Naive thymus-derived CD4-positive, alpha-beta T cell (primary cell): ENCODE results near the gene APBA1. TPM values are rescaled to one million over a fixed set of nuclear protein-coding genes. Genes with fewer than 3 reads are reported as not detected.

Experiments
- ATAC-seq: fragments of 150-1000 bp; cut with Tn5 transposase; 2 replicates; pipeline ENCODE4 v1.10.0; 2021; ENCODE audit warnings: mild to moderate bottlenecking, moderate library complexity
- CTCF ChIA-PET: fragments of 350-600 bp; sonication (Branson Sonifier 250); formaldehyde crosslinking; loops from one replicate; lab custom pipeline; 2021; ENCODE audit warnings: antibody characterized with exemption; lab: Charles Lee
- POLR2A ChIA-PET: fragments of 350-600 bp; sonication (Branson Sonifier 250); formaldehyde crosslinking; loops from one replicate; lab custom pipeline; 2021; ENCODE audit warnings: antibody characterized with exemption, inconsistent platforms; lab: Charles Lee
- DNase-seq, 9 donors: peaks; one replicate each; pipeline versions ENCODE4 v3.0.0 to v3.0.0-alpha.2; 2020 to 2022; ENCODE audit warnings: mixed read lengths in 1 of 9
- H3K27ac ChIP-seq: one replicate; pipeline ENCODE4 v1.7.0; 2013; ENCODE audit warnings: mild to moderate bottlenecking, low read depth, low read length, moderate library complexity
- H3K27me3 ChIP-seq, 2 donors: one replicate each; pipeline ENCODE4 v1.7.0; 2013; ENCODE audit warnings: low read length in 2 of 2, mild to moderate bottlenecking in 2 of 2, moderate library complexity in 2 of 2; ENCODE audit not compliant: control insufficient read depth in 2 of 2, insufficient read depth in 2 of 2
- H3K36me3 ChIP-seq, 3 experiments: 1 replicate in 2 of 3; 2 replicates in 1 of 3; pipeline ENCODE4 v1.7.0; 2013; ENCODE audit warnings: low read length in 3 of 3, mild to moderate bottlenecking in 3 of 3, moderate library complexity in 1 of 3; ENCODE audit not compliant: insufficient read depth in 3 of 3, control insufficient read depth in 2 of 3
- H3K4me1 ChIP-seq, 2 donors: one replicate each; pipeline ENCODE4 v1.7.0; 2013; ENCODE audit warnings: low read length in 2 of 2, mild to moderate bottlenecking in 2 of 2, moderate library complexity in 1 of 2; ENCODE audit not compliant: control insufficient read depth in 2 of 2, insufficient read depth in 2 of 2
- H3K4me3 ChIP-seq: 2 replicates; pipeline ENCODE4 v1.7.0; 2013; ENCODE audit warnings: mild to moderate bottlenecking, low read length
- H3K9me3 ChIP-seq, 3 experiments: 1 replicate in 2 of 3; 2 replicates in 1 of 3; pipeline ENCODE4 v1.7.0; 2013; ENCODE audit warnings: low read length in 3 of 3; ENCODE audit not compliant: control insufficient read depth in 2 of 3
- H3K27ac Mint-ChIP-seq, 9 donors: one replicate each; pipeline ENCODE4 v1.8.0; 2020 to 2022; ENCODE audit warnings: mixed read lengths in 9 of 9, mild to moderate bottlenecking in 8 of 9, moderate library complexity in 5 of 9, inconsistent platforms in 2 of 9
- H3K27me3 Mint-ChIP-seq, 5 donors: one replicate each; pipeline ENCODE4 v1.8.0; 2021 to 2022; ENCODE audit warnings: mixed read lengths in 5 of 5, mild to moderate bottlenecking in 1 of 5
- H3K36me3 Mint-ChIP-seq, 5 donors: one replicate each; pipeline ENCODE4 v1.8.0; 2020 to 2022; ENCODE audit warnings: mixed read lengths in 5 of 5, mild to moderate bottlenecking in 3 of 5, inconsistent platforms in 1 of 5
- H3K4me1 Mint-ChIP-seq, 7 donors: one replicate each; pipeline ENCODE4 v1.8.0; 2020 to 2022; ENCODE audit warnings: mixed read lengths in 7 of 7, mild to moderate bottlenecking in 3 of 7, inconsistent platforms in 1 of 7
- H3K4me3 Mint-ChIP-seq, 10 donors: one replicate each; pipeline ENCODE4 v1.8.0; 2020 to 2022; ENCODE audit warnings: mild to moderate bottlenecking in 10 of 10, mixed read lengths in 10 of 10, moderate library complexity in 6 of 10, inconsistent platforms in 2 of 10
- H3K9me3 Mint-ChIP-seq, 11 donors: one replicate each; pipeline ENCODE4 v1.8.0; 2020 to 2022; ENCODE audit warnings: mixed read lengths in 11 of 11, mild to moderate bottlenecking in 4 of 11, inconsistent platforms in 1 of 11, moderate library complexity in 1 of 11
- intact Hi-C, 2 donors: fragments of 100-400 bp; cut with micrococcal nuclease; formaldehyde crosslinking; loops; one replicate each; pipeline ENCODE4 v1.15.1; 2023
- polyA plus RNA-seq, 2 donors: library from polyadenylated mRNA; unstranded; fragments of 300-500 nt; fragmentation: Illumina TruSeq; gene quantifications; one replicate each; pipeline ENCODE4 v1.2.3, GENCODE V29; 2021
- total RNA-seq, 6 experiments: library from RNA in 5 of 6; stranded (reverse) in 5 of 6; gene quantifications; 1 replicate in 5 of 6; 2 replicates in 1 of 6; pipeline ENCODE4 v1.2.3 and lab custom pipeline; 2021 to 2026

APBA1 gene
- total and polyA plus RNA-seq, 7 experiments from 2014 or later, result 0.06 to 4.5 (median 1.4) TPM; not detected in 1

DNA sequence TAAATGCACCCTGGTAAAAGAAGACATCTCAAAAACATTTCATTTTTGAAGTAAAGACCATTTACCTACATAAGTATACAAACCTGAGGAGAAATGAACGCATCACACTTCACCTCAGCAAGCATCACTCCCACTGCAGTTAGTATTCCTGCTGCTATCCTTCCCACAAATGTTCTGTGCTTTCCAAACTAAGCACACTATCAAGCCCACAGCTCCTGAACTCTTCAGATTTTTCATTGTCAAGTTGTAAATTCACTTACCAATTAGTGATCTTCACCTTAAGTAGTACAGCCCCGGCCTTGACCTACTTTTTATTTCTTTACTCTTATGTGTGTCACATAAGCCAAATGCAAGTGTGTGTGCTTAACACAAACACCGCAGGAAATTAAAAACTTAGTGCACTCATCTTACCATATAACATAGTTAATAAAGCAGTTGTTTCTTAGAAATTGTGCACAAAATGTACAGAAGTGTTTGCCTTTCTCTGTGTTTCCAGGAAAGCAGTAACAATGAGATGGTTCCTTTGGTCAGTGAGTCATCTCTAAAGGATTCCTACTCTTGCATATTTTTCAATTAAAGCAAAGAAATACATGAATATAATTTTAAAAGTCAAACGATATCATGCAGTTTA, 169.4 kb downstream of the APBA1 start:
- H3K9me3 ChIP-seq, result no peaks in the 10 kb centered on the region
- CTCF ChIA-PET, result no interaction called here
- no peak for ATAC-seq

DNA sequence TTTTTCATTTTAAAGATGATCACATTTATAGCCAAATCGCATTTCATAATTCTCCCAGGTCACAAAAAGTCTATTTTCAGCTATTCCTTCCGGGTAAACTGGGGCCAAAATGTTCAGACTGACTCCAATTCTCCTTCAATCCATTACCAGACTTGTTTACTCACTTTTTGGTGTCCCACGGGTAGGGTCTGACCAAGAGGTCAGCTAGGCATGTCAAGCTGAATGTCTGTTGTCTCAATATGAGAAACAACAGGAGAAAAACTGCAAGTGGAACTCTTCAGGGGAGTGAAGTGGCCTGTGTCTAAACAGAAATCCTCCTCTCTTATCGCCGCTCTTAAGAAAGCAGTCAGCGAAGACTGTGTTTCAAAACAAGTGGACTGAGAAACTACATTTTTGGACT, 171.3 kb downstream of the APBA1 start:
- DNase-seq, result no peak
- ATAC-seq, result no peak
- CTCF ChIA-PET, result no interaction called here
- intact Hi-C loops, result no loop called here
- no peaks in the 10 kb centered on the region for H3K27me3 ChIP-seq
- Mint-ChIP-seq H3K4me1 (peaks cover 0 to 40% (median 0%) of the 10 kb centered on the region in 7 donors), H3K4me3 (no peak overlapping the region), H3K9me3 (peaks cover 0 to 3% (median 0%) of the 10 kb centered on the region in 11 donors), H3K36me3 (peaks cover 0 to 3% (median 0%) of the 10 kb centered on the region in 5 donors), H3K27ac (no peak overlapping the region), H3K27me3 (no peaks in the 10 kb centered on the region)
- POLR2A ChIA-PET, result no interaction called here
- H3K9me3 ChIP-seq, result no peaks in the 10 kb centered on the region
- H3K4me1 ChIP-seq, result no peaks in the 10 kb centered on the region
- H3K4me3 ChIP-seq, result no peak overlapping the region
- no peak overlapping the region for H3K27ac ChIP-seq
- no peaks in the 10 kb centered on the region for H3K36me3 ChIP-seq

More for the DNA sequence above, 169.4 kb downstream of the APBA1 start:
- Histone ChIP-seq H3K4me1 (no peaks in the 10 kb centered on the region), H3K4me3 (no peak overlapping the region), H3K27ac (no peak overlapping the region), H3K27me3 (no peaks in the 10 kb centered on the region), H3K36me3 (no peaks in the 10 kb centered on the region)
- Mint-ChIP-seq H3K27ac (peak overlapping the region in 2 of 9 donors; percentile 17 to 51), H3K9me3 (peaks cover 0 to 3% (median 0%) of the 10 kb centered on the region in 11 donors), H3K4me1 (peaks cover 0 to 34% (median 0%) of the 10 kb centered on the region in 7 donors), H3K36me3 (peaks cover 0 to 3% (median 0%) of the 10 kb centered on the region in 5 donors), H3K27me3 (no peaks in the 10 kb centered on the region), H3K4me3 (peak overlapping the region in 1 of 10 donors; percentile 48)
- intact Hi-C loops, result no loop called here
- POLR2A ChIA-PET, result no interaction called here
- DNase-seq, result no peak

DNA sequence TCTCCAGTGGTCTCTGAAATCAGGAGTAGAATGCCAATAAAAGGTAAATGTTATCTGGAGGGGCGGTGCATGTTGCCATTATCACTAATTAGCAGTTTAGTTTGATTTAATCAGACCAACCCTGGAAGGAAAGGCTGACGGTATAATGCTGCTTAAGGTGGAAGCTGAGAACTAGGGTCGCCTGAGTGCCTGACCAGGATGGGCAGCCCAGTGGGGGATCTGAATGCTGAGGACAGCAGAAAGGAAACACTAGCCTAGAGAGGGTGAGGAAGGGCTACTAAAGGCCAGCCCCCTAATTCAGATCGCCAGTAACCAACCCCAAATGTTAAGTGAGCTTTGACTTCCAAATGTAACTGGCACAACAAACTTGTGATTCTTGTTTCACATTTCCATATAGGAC, 172.2 kb downstream of the APBA1 start:
- DNase-seq, result no peak
- Histone ChIP-seq H3K27me3 (no peaks in the 10 kb centered on the region), H3K4me1 (no peaks in the 10 kb centered on the region), H3K4me3 (no peak overlapping the region), H3K27ac (no peak overlapping the region), H3K36me3 (no peaks in the 10 kb centered on the region), H3K9me3 (no peaks in the 10 kb centered on the region)
- H3K4me3 Mint-ChIP-seq, result no peak overlapping the region
- POLR2A ChIA-PET, result no interaction called here
- no peak for ATAC-seq
- intact Hi-C loops, result no loop called here
- peaks cover 0 to 38% (median 0%) of the 10 kb centered on the region in 7 donors for H3K4me1 Mint-ChIP-seq
- H3K27ac Mint-ChIP-seq, result no peak overlapping the region
- peaks cover 0 to 3% (median 0%) of the 10 kb centered on the region in 11 donors for H3K9me3 Mint-ChIP-seq
- H3K36me3 Mint-ChIP-seq, result peaks cover 0 to 3% (median 0%) of the 10 kb centered on the region in 5 donors
- no peaks in the 10 kb centered on the region for H3K27me3 Mint-ChIP-seq
- CTCF ChIA-PET, result no interaction called here

DNA sequence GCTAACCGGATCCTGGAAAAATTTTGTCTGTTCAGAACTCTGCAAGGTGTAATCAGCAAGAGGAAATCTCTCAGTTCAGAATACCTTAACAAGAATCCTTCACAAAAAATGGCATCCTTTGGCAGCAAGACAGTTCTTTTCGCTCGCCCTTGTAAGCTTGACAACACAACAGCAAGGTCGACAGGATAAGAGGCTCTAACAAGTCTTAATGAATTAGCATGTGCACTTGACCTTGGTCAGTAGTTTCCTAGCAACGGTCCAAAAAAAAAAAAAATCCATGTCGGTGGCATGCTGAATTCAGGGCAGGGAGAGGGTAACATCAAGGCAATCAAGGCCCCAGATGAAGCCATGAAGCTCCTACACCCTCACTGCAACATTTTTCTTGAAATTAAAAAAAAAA, 172.8 kb downstream of the APBA1 start:
- DNase-seq (no peak), ATAC-seq (no peak)
- Histone ChIP-seq H3K27me3 (no peaks in the 10 kb centered on the region), H3K9me3 (no peaks in the 10 kb centered on the region), H3K4me1 (no peaks in the 10 kb centered on the region), H3K36me3 (no peaks in the 10 kb centered on the region), H3K27ac (no peak overlapping the region), H3K4me3 (no peak overlapping the region)
- Mint-ChIP-seq H3K4me1 (peaks cover 0 to 38% (median 0%) of the 10 kb centered on the region in 7 donors), H3K4me3 (no peak overlapping the region), H3K27ac (no peak overlapping the region), H3K27me3 (no peaks in the 10 kb centered on the region), H3K36me3 (peaks cover 0 to 3% (median 0%) of the 10 kb centered on the region in 5 donors), H3K9me3 (peaks cover 0 to 3% (median 0%) of the 10 kb centered on the region in 11 donors)
- ChIA-PET POLR2A (no interaction called here), CTCF (no interaction called here)
- intact Hi-C loops, result no loop called here

DNA sequence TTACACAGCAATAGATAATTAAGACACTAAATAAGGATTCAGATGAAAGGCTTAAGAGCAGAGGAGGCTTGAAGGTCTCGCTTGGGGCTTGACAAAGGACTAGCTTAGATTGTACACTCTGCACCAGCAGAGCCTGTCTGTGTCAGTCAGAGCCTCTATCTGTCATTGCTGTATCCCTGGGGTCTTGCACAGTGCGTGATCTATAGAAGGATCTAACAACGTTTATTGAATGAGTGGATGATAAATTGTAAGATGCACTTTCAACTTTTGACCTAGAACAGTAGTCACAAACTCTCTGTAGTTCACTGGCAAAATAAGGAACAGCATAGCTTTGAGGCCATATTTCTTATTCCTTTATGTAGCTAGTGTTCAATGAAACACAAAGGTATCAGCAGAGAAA, 173.7 kb downstream of the APBA1 start:
- Histone ChIP-seq H3K27ac (no peak overlapping the region), H3K4me1 (no peaks in the 10 kb centered on the region), H3K9me3 (no peaks in the 10 kb centered on the region), H3K4me3 (no peak overlapping the region), H3K27me3 (no peaks in the 10 kb centered on the region), H3K36me3 (no peaks in the 10 kb centered on the region)
- DNase-seq (no peak), ATAC-seq (no peak)
- Mint-ChIP-seq H3K27me3 (no peaks in the 10 kb centered on the region), H3K4me3 (no peak overlapping the region), H3K27ac (no peak overlapping the region), H3K36me3 (peaks cover 0 to 3% (median 0%) of the 10 kb centered on the region in 5 donors), H3K9me3 (peaks cover 0 to 3% (median 0%) of the 10 kb centered on the region in 11 donors), H3K4me1 (peaks cover 0 to 29% (median 0%) of the 10 kb centered on the region in 7 donors)
- POLR2A ChIA-PET, result no interaction called here
- CTCF ChIA-PET, result no interaction called here
- intact Hi-C loops, result no loop called here

- DNase-seq (no peak), ATAC-seq (no peak)
- Mint-ChIP-seq H3K27ac (no peak overlapping the region), H3K9me3 (peaks cover 0 to 3% (median 0%) of the 10 kb centered on the region in 11 donors), H3K27me3 (no peaks in the 10 kb centered on the region), H3K4me3 (no peak overlapping the region), H3K4me1 (peaks cover 0 to 24% (median 0%) of the 10 kb centered on the region in 7 donors), H3K36me3 (no peaks in the 10 kb centered on the region)
- CTCF ChIA-PET, result interaction anchor here (0.6 kb wide), 1 partner anchor 14 kb away, joined by 3 read pairs; no protein-coding TSS in a partner anchor
- Histone ChIP-seq H3K27me3 (no peaks in the 10 kb centered on the region), H3K4me3 (no peak overlapping the region), H3K9me3 (no peaks in the 10 kb centered on the region), H3K4me1 (no peaks in the 10 kb centered on the region), H3K27ac (no peak overlapping the region), H3K36me3 (no peaks in the 10 kb centered on the region)
- POLR2A ChIA-PET, result no interaction called here
- intact Hi-C loops, result no loop called here
These were observed 174.4 kb downstream of the APBA1 start for GRCh38 chr9:69497816-69498215.
